Hindlimb muscle (tissue), 1 donor: ENCODE measurements around the gene STK39. TPM values are rescaled to one million over a fixed set of nuclear protein-coding genes. Genes with fewer than 3 reads are reported as not detected.

Experiments
- DNase-seq: peaks from one replicate; pipeline ENCODE4 v3.0.0-alpha.2; 2013
- polyA plus RNA-seq: library from polyadenylated mRNA; unstranded; fragments of 120-200 nt; gene quantifications from one replicate; pipeline ENCODE4 v1.2.1, GENCODE V29; 2013; ENCODE audit not compliant: insufficient read length

The STK39 gene
- polyA plus RNA-seq, 1 donor: 15.8 TPM

DNA sequence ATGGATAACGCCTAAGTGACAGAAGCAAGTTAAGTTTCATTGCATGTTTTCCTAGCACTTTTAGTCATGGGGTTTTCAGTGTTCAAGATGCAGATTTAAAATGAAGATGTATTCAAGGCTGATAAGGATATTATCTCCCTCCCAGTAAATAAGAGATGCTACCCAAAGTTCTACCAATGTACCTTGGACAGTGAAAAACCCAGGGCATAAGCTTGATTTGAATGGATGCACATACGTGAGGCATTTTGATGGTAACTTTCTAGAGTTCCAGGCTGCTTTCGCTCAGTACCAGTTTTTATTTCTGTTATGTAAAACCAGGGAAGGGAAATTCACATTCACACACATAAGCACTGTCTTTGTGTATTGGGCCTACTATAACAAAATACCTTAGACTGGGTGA, 90.3 kb downstream of the STK39 start:
- DNase-seq: no peak

DNA sequence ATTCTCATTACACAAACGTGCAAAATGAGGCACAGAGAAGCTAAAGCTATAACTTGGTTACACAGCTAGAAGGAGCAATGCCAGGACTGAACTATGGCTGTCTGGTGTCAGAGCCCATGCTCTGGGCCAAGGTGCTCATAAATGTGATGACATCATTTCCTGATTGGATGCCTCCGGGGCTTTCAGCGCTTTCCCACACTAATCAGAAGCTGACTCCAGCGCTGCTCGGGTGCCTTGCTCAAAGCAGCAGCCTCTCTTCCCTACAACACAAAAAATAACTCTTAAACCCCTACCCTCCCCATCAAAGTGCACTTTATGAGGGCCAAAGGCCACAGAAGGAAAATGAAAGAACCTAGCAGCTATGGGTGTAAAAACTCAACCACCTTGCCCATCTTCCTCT, 90.7 kb downstream of the STK39 start:
- DNase-seq: no peak

DNA sequence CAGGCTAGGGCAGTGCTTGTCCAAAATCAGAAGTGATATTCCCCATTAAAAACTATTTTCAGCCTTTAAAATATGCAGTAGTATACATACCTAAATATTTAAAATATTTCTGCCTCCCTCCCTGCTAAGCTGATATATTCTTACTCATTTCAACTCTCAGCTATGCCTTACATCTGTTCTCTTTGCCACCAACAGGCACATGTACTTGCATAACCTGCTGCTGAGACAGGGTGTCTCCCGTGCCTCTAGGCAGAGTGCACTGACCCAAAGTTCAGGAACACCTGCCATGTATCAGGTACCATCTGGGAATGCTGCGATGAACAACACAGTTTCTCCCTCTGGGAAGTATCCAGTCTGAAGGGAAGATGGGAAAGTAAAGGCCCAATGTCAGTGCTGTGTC, 91.7 kb downstream of the STK39 start:
- DNase-seq: no peak

DNA sequence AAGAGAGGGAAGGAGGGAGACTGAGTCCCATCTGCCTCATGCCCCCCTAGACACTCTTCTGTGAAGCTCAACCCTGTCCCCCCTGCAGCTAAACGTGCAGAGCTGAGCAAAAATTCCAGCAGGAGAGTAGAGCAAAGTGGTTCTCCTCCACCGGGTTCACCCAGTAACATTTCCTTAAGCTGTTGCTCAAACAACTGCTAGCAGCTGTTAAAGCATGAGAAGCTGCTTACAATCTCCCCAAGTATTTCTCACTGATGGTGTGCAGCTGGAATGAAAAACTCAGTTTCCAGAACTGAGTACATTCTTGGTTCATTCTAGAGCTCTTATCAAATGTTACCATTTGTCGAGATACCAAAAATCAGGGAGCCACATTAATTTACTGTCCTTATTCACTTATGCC, 92.3 kb downstream of the STK39 start:
- no peak for DNase-seq

DNA sequence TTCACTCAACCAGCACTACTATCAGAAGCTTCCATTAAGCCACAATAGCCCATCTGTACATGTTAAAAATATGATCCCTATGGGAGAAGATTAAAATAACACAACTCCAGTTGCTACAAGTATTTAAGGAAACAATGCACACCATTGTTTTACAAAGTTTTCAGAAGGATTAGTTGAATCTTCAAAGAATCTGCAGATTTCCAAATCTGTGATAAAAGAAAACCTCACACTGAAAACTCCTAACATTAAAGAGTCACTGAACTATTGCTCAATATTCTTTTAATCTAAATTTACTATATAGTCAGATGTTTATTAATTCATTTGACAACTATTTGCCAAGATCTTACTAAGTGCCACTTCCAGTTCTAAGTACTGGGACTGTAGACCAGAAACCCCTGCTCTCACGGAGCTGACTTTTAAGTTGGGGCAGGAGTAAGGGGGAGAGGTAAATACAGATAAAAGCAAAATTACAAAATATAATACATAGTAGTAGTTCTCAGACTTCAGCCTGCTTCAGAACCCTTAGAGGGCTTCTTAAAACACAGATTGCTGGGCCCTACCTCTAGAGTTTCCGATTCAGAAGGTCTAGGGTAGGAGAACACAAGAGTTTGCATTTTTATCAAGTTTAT, 94.4 kb downstream of the STK39 start:
- no peak for DNase-seq

DNA sequence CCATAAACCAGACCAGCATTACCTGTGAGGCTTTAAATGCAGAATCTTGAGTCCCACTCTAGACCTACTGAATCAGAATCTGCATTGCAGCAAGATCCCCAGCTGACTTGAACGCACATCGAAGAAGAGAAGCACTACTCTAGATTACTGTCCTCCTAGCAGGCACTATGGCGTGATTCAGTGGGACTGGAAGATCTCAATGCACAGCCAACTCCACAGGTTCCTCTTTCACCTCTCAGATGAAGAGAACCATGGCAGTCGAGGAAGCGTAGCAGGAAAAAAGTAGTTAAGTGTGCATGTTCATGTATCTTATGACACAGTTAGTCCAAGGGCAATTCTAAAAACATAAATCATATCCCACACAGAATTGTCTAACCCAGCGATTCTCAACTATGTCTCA, 97.4 kb downstream of the STK39 start:
- DNase-seq: no peak

DNA sequence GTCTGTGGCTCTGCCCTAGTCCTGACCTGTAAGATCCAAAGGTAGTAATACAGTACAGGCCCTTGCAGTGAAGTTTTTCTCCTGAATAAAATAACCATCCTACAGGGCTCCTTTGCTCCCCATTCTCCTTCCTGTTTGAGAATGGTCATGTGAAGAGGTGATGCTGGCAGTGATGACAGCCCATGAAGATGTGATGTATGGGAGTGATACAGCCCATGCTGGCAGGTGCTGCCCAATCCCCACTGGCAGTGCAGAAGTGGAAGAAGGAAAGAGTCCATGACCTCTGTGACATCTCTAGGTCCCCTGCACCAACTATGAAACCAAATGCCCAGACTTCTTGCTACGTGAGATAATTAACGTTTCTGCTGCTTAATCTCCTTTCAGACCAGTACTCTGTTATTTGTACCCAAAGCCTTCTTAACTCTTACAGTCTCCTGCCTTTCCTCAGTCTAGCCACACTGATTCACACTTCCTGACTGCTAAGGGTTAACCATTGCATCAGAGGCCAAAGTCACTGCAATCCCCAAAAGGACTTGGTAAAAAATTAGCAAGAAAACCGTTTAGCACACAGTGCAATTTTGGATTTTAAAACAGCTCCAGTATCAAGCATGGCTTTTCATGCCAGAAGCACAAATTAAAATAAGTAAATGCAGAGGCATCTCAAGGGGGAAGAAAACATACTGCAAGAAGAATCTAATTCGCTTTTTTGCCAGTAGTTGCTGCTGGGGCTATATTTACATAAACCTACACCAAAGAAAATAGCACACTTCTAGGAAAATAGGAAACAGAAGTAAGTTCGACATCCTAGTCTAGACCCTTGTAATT, 98.0 kb downstream of the STK39 start:
- no peak for DNase-seq

DNA sequence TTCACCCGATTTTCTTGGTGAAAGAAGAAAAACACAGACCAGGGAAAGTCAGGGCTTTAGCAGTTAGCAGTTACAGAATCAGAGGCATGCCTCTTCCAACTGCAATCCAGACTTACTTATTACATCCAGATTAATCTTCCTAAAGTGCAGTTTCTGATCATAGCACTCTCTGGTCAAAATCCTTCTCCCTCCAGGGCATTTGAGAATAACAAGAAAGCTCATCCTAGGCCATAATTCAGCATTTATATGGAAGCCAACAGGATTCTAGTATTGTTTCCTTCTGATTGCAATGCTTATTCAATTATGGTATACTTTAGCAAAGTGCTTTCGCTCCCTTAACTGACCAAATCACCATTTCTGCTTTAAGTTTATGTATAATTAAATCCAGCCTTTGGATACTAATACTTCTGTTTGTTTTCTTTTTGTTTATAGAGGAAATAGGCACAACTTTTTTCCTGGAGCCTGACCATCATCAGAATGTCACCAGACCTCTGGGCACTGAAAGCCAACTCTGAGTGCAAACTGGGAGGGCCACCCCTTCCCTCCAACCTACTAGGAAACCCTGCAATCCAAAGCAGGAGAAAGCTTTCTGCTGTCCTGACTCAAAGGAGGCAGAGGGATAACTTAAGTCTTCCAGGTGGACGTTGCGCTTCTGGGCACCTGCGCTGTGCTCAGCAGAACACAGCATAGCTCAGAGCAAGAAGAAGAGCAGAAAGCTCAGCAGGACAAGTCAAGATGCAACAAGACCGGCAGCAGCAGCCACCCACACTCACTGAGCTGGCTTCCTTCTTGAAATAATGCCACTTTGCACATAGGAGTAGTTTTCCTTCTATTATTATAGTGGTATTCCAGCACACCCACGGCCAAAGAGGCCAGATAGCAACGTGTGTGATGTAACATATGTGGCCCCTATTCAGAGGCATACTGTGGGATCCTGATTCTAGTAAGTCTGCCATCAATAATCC, 99.3 kb downstream of the STK39 start:
- DNase-seq: no peak

DNA sequence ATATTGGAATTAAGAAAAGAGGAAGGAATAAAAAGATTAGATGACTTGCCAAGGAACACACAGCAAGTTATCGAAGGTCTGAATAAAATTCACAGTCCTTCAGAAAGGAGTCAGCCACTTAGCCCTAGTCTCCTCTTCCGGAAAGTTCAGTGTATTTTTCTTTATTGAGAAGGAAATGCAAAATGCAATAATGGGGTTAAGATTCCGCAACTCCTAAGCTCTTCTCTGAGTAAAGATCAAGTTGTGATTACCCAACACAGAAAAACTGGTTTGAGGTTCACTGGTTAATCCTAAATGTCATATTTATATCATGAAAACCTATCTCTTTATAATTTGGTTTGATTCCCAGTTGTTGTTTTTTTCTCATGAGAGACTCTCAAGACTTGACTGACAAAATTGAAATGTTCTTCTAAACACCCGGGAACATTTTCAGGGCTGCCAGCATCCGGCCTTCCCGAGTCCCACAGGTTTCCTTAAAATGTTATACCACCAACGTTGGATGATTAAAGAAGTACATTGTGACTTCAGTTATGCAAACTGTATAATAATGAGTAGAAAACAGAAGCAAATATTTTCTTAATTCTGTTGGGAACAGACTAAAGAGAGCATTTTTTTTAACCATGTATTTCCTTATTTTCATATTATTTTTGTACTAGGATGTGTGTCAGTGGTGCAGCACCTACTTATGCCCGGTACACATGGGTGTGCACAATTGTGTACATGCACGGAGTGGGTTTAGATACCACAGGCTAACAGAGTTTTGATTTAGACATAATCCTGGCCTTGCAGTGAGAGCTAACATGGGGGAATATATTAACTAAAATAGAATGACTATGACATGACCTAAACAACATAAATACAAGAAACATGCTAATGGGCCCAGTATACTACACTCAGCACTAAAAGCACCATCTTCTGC, 100.2 kb downstream of the STK39 start:
- DNase-seq: no peak

DNA sequence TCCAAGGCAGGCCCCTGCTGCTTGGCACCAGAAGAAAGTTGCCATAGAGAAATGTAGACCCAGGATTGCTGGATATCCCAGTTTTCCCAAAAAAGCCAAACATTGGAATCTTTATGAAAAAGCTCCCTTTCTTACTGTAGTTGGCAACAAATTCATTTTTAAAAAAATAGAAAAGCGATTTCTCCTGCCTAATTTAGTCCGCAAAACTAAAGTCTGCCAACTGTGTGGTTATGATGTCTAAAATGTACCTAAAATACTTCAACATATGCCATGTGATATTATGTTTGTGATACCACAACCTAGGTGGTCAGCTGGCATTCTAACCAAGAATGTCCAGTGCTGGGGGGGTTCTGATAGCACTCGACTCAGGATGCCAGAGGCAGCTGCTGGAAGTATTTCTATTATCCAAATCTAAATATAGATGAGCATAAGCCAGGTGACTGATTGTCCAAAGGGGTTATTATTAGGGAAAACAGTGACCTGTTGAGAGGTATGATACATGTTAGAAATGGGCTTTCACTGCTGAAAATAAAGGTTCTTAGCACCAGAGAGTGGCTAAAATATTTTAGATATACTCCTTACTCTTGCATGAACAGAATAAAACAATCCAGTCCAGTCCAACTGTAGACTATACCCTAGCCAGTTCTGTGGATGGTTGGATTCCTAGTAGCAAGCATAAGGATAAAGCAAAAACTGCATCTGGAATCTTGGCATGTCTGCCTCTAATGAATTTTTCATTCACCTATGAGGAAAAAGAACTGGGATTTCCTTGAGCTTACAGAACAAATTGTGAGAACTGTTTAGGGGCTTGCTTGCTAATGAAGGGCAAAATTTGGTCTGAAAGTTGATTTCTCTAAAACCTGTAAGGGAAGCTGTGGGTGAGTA, 101.7 kb downstream of the STK39 start:
- peak; percentile 49 for DNase-seq

DNA sequence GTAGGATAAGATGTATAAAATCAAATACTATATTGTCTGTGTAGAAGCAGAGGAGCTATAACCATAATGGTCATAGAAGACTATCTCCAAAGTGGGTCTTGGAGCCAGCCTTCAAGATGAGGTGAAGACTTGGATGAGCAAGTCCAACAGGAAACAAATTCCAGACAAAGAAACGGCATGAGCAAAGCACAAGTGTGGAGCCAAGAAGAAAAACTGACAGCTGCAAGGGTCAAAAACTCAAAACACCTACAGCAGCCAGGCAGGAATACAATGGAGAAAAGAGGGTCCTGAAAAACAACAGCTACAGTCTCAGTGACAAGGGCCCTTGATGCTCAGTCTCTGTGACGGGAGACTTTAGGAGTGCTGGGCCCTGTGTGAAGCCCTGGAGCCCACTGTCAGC, 102.4 kb downstream of the STK39 start:
- DNase-seq: no peak

DNA sequence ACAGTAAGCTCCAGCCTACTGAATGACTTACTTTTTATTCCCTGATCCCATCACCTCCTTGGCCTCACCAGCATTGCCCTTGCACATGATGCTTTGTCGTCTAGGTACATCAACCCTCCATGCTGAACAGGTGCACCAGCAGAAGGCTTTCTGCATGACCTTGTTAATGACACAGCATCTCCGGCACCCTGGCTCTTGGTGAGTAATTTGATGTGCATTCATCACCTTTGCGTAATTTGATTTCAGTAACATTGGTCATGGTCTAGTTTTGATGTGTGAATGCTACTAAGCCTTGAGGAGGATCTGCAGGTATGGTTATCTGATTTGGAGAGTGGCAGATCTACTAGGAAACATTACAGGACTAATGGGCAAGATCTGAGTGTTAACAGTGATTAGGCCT, 103.6 kb downstream of the STK39 start:
- DNase-seq: no peak

DNA sequence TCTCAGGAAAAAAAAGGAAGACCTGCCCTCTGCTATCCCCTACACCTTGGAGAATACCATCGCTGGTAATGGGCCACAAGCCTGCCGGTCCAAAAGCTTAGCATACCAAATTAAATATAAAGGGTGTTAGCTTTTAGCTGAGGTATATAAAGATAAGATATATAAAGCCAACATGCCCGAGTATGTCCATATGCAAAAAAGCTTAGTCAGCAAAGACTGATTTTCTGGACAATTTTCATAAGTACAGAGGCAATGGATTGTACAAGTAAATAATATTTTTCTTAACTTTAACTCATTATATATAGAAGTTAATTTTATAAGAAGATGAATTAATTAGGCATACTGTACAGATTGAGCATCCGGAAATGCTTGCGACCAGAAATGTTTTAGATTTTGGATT, 106.5 kb downstream of the STK39 start:
- DNase-seq: no peak

DNA sequence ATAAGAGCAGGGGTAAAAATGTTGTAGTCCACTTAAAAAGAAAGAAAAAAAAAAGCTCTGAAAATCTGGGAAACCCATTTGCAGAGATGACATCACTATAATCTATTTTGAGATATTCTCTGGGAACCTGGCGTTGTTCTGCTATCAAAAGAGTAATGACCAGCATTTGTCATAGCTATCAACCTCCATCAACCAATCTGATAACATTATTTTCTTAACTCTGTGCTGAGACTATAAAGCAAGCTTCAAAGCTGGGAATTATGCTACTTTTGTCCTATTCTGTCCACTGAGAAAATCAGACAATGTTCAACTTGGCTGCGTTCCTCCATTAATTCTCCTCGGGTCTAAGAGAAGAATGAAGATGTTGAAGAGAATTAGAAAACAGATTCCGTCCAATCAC, 107.5 kb downstream of the STK39 start:
- DNase-seq: no peak

DNA sequence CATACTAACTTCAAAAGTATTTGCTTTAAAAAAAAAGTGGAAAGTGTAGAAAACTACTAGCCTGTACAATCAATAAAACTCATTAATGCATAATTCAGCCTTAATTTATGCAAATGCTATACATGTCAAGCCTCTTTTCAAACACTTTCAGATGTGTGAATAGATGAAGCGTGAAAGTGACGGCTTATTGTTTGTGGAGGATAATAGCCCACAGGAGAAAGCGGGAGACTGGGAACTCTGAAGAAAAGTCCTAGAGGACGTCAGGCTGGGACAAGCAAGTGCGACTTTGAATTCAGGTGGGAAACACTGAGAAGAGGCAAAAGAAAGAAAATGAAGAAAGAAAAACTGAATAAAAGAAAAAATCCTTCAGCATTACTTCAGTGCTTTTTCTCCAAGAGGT, 108.5 kb downstream of the STK39 start:
- no peak for DNase-seq

DNA sequence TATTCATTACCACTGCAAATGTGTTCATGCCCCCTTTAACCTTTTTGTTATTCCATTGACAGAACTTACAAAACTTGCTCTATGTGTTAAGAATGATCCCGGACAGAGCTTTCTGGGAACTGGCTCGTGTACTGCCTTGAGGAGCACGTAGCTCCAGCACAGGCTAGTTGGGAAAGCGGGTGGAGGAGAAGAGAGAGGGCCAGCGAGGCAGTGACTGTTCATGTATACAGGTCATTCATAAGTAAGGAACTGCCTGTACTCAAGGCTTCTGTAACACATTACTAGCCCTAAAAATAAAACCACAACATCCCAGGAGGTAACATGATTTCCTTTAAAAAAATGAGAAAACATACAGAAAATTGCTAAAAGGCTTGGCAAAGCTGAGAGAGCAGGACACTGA, 109.0 kb downstream of the STK39 start:
- peak; percentile 64 for DNase-seq

DNA sequence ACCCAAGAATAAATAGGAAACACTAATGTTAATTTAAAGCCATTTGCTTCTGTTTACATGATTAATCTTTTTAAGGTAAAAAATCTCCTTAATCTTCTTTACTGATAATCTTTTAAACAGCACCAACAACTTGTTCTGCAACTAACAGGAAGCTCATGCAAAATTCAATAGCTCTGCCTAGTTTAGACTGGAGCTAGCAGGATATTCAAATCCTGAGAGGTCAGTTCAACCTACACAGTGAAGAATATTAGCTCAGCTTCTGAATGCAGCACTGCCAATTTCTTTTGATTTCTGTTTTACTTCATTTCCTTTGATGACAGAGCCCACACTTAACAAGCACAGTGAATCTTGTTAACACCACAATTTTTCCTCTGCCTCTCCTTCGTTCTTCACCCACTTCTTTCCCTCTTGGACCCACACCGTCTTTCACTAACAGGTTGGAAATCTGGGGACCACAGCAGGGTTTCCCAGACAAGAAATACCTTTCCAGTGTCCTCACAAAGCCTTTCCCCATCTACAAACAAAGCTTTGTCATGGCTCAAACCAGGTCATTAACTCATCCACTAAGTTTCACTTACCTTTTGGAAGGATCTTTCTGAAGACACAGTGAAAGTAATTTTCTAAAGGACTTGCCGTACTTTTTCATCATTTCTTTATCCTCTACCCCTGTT, 109.8 kb downstream of the STK39 start:
- no peak for DNase-seq

DNA sequence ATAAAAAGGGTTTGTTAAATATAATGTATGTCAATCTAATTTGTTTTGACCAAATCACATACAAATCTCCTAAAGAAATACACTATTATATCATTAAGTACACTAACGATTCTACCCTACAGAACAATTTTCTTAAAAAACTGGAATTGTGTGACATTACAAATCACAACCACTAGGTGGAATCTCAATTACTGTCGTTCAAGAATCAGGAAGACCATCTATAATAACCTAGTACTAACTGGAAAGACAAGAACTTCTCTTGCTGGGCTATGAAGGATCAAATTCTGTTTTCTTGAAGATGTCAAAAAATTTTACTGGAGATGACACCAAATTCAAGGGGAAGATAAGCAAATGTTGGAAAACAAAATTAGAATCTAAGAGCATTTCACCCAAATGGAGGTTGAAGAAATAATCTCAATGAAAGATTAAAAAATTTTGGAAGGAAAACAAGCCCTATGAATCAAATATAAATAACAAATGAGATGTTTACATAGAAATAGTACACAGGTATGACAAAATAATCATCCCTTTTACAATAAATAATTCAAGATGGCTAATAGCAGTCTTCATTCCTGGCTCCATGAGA, 110.9 kb downstream of the STK39 start:
- no peak for DNase-seq

DNA sequence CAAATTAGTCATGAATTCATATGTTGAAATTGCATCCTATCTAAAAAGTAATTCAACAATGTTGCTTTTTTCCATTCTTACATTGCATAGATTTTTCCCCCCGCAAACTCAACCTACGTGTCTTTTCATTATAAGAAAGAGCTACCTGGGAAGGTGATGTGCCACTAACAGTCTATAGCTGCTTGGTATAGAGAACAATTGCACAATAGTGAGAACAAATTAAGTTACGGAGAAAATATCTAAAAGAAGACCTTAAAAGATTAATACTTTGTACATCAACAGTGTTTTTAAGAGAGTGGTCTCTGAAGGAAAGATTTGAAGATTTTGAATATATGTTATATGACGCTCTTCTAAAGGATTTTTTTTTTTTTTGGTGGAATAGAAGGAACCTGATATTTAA, 111.8 kb downstream of the STK39 start:
- DNase-seq: no peak

DNA sequence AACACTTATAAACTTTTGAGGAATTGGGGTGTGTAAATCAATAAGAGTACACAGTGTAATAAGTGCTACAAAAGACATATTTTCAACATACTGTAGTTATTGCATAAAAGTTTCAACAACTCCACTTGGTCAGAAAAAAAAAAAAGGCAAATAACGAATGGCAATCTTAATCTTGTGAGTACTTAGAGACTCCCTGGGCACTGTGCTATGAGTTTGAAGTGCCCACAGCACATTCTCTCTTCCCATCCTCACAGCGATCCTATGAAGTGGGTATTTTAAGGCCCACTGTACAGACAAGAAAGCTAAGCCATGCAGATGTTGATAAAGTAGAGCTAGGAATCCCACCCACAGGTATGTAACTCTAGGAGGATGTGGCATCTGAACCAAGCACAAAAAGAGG, 112.3 kb downstream of the STK39 start:
- DNase-seq: no peak
